Lower lobe of right lung (tissue), 2 donors: ENCODE data around the gene SNAPC1. TPM values are rescaled to one million over a fixed set of nuclear protein-coding genes. Genes with fewer than 3 reads are reported as not detected.
A peak's percentile ranks its signal among the peaks of the same experiment; 100 is the strongest.
"Not testable (repeated sequence)": the region's sequence is repeated elsewhere in the genome, so short reads cannot be mapped to it uniquely, and the experiment has no call there.

Experiments used
- ATAC-seq, 2 donors: fragments of 200-7000 bp; cut with Tn5 transposase; one replicate each; pipeline ENCODE4 v1.9.1; 2020 to 2022; ENCODE audit warnings: mild to moderate bottlenecking in 2 of 2, moderate library complexity in 2 of 2
- DNase-seq: peaks from one replicate; pipeline ENCODE4 v3.0.0-alpha.2; 2020
- H3K27ac ChIP-seq: fragments of 200-600 bp; one replicate; pipeline ENCODE4 v1.8.0; 2022
- H3K27me3 ChIP-seq: fragments of 200-600 bp; one replicate; pipeline ENCODE4 v1.8.0; 2022; ENCODE audit warnings: low read depth
- H3K36me3 ChIP-seq: fragments of 200-600 bp; one replicate; pipeline ENCODE4 v1.8.0; 2022; ENCODE audit warnings: mild to moderate bottlenecking
- H3K4me1 ChIP-seq: fragments of 200-600 bp; one replicate; pipeline ENCODE4 v1.8.0; 2022
- H3K4me3 ChIP-seq: fragments of 200-600 bp; one replicate; pipeline ENCODE4 v1.8.0; 2022; ENCODE audit warnings: mild to moderate bottlenecking
- H3K9me3 ChIP-seq: fragments of 200-600 bp; one replicate; pipeline ENCODE4 v1.8.0; 2022
- CTCF ChIP-seq: fragments of 200-600 bp; IDR thresholded peaks from one replicate; pipeline ENCODE4 v1.8.0; 2022; ENCODE audit warnings: antibody characterized with exemption, mild to moderate bottlenecking
- intact Hi-C: fragments of 100-400 bp; cut with DNase I; formaldehyde crosslinking; loops from one replicate; pipeline ENCODE4 v1.11.0; 2022
- total RNA-seq: library from RNA; stranded (reverse); fragmentation: NEBNext Ultra II Directional; extraction: Animal tissue kit (Norgen Biotek cat#: 25700); gene quantifications from one replicate; pipeline ENCODE4 v1.2.1, GENCODE V29; 2021
- donor health status: DM: no; HTN: yes; CAD: no; lungs with severe emphysema.

SNAPC1 gene
- total RNA-seq, 1 donor from 2014 or later: 6.2 TPM

GRCh38 chr14:61754627-61755381 lies 7.4 kb upstream of the SNAPC1 start:
- Histone ChIP-seq H3K27ac (no peak overlapping the region), H3K36me3 (no peaks in the 10 kb centered on the region), H3K4me3 (no peak overlapping the region), H3K9me3 (no peaks in the 10 kb centered on the region), H3K27me3 (no peaks in the 10 kb centered on the region), H3K4me1 (peaks cover 24% of the 10 kb centered on the region)
- intact Hi-C loops: no loop called here
- ATAC-seq (no peak), DNase-seq (no peak)
- no peak for TF ChIP-seq CTCF

GRCh38 chr14:61755382-61755742 lies 6.9 kb upstream of the SNAPC1 start:
- H3K9me3 ChIP-seq, H3K27ac ChIP-seq, H3K4me3 ChIP-seq, DNase-seq, intact Hi-C loops, H3K36me3 ChIP-seq, ATAC-seq, H3K27me3 ChIP-seq: not testable (repeated sequence)
- peaks cover 19% of the 10 kb centered on the region for H3K4me1 ChIP-seq

GRCh38 chr14:61756135-61756534 lies 6.1 kb upstream of the SNAPC1 start:
- H3K4me3 ChIP-seq: no peak overlapping the region
- peaks cover 15% of the 10 kb centered on the region for H3K4me1 ChIP-seq
- no peak for DNase-seq
- no peaks in the 10 kb centered on the region for H3K36me3 ChIP-seq
- no peak for ATAC-seq
- TF ChIP-seq CTCF: no peak
- no peaks in the 10 kb centered on the region for H3K9me3 ChIP-seq
- intact Hi-C loops: no loop called here
- H3K27ac ChIP-seq: no peak overlapping the region
- H3K27me3 ChIP-seq: no peaks in the 10 kb centered on the region

- H3K4me3 ChIP-seq: no peak overlapping the region
- DNase-seq (no peak), ATAC-seq (no peak)
- intact Hi-C loops: no loop called here
- H3K27me3 ChIP-seq: no peaks in the 10 kb centered on the region
- H3K36me3 ChIP-seq: no peaks in the 10 kb centered on the region
- no peak for TF ChIP-seq CTCF
- H3K9me3 ChIP-seq: no peaks in the 10 kb centered on the region
- H3K27ac ChIP-seq: no peak overlapping the region
- H3K4me1 ChIP-seq: peaks cover 19% of the 10 kb centered on the region
Observed at GRCh38 chr14:61759878-61760277, 2.3 kb upstream of the SNAPC1 start.

GRCh38 chr14:61761557-61761956 lies 663 bp upstream of the SNAPC1 start:
- H3K36me3 ChIP-seq: no peaks in the 10 kb centered on the region
- H3K4me1 ChIP-seq: peaks cover 19% of the 10 kb centered on the region
- H3K27me3 ChIP-seq: no peaks in the 10 kb centered on the region
- peak overlapping the region; percentile 87 for H3K4me3 ChIP-seq
- intact Hi-C loops: no loop called here
- no peak for DNase-seq
- peak overlapping the region; percentile 86 for H3K27ac ChIP-seq
- ATAC-seq: no peak
- TF ChIP-seq CTCF: no peak
- H3K9me3 ChIP-seq: no peaks in the 10 kb centered on the region

- ATAC-seq (no peak), DNase-seq (no peak)
- H3K27ac ChIP-seq: no peak overlapping the region
- peaks cover 20% of the 10 kb centered on the region for H3K36me3 ChIP-seq
- H3K4me1 ChIP-seq: peaks cover 19% of the 10 kb centered on the region
- intact Hi-C loops: no loop called here
- no peak for TF ChIP-seq CTCF
- H3K9me3 ChIP-seq: no peaks in the 10 kb centered on the region
- no peaks in the 10 kb centered on the region for H3K27me3 ChIP-seq
- no peak overlapping the region for H3K4me3 ChIP-seq
Observed at GRCh38 chr14:61764342-61765122, 2.3 kb downstream of the SNAPC1 start.
